Transverse colon (tissue), 4 donors: ENCODE data around the gene FBXO36.

Source experiments
- EP300 ChIP-seq: sonication (generic); formaldehyde crosslinking; IDR thresholded peaks from one replicate; pipeline ENCODE4 v1.6.1; 2017; ENCODE audit warnings: antibody characterized with exemption, low read depth
- POLR2A ChIP-seq: fragments of 450-650 bp; IDR thresholded peaks from one replicate; pipeline ENCODE4 v1.6.1; 2016; ENCODE audit warnings: antibody characterized with exemption, mild to moderate bottlenecking, moderate library complexity
- POLR2AphosphoS5 ChIP-seq, 3 donors: sonication (generic); formaldehyde crosslinking; IDR thresholded peaks; one replicate each; pipeline ENCODE4 v1.6.1; 2016; ENCODE audit warnings: antibody characterized with exemption in 3 of 3
- TF ChIP-seq, protein P1 (sequence below), 5 experiments: fragments of 200-600 bp in 3 of 5; fragments of 450-650 bp in 2 of 5; sonication (generic) in 3 of 5; IDR thresholded peaks; 1 replicate in 2 of 5; 2 replicates in 3 of 5; pipeline ENCODE4 v1.5.1; 2016 to 2017; ENCODE audit warnings: antibody characterized with exemption in 5 of 5, inconsistent platforms in 3 of 5, mild to moderate bottlenecking in 2 of 5, moderate library complexity in 1 of 5

DNA sequence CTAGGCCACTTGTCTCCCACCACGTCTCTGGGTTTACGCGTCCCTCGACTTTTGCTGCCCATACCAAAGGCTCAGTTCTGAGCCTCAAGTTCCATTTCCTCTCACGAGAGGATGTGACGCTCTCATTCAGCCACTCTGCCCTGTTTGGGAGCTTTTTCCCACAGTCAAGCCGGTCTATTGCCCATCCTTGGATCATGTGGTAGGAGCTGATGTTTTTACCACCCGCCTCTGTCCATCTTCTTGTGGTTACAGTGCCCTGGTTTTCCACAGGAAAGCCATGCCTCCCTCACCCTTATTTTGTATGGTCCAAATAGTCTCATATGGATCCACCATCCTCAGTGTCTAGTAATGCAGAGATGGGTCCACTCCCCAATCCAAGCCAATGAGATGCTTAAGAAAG lies 20.4 kb downstream of the FBXO36 start:
- TF ChIP-seq, protein P1, sequence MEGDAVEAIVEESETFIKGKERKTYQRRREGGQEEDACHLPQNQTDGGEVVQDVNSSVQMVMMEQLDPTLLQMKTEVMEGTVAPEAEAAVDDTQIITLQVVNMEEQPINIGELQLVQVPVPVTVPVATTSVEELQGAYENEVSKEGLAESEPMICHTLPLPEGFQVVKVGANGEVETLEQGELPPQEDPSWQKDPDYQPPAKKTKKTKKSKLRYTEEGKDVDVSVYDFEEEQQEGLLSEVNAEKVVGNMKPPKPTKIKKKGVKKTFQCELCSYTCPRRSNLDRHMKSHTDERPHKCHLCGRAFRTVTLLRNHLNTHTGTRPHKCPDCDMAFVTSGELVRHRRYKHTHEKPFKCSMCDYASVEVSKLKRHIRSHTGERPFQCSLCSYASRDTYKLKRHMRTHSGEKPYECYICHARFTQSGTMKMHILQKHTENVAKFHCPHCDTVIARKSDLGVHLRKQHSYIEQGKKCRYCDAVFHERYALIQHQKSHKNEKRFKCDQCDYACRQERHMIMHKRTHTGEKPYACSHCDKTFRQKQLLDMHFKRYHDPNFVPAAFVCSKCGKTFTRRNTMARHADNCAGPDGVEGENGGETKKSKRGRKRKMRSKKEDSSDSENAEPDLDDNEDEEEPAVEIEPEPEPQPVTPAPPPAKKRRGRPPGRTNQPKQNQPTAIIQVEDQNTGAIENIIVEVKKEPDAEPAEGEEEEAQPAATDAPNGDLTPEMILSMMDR (IDR thresholded peaks at IDR 0.05): no peak
- TF ChIP-seq POLR2AphosphoS5 (IDR thresholded peaks at IDR 0.05) (no peak), POLR2A (no peak), EP300 (no peak)
